Gastrocnemius medialis (tissue), 4 donors: ENCODE measurements around the gene ATP10A.

ENCODE experiments used
- POLR2A ChIP-seq, 2 donors: fragments of 450-650 bp; IDR thresholded peaks; one replicate each; pipeline ENCODE4 v1.6.1; 2017; ENCODE audit warnings: antibody characterized with exemption in 2 of 2, mild to moderate bottlenecking in 2 of 2, moderate library complexity in 2 of 2
- TF ChIP-seq, protein P1 (sequence below), 5 experiments: fragments of 450-650 bp in 3 of 5; fragments of 200-600 bp in 2 of 5; sonication (generic) in 2 of 5; IDR thresholded peaks in 4 of 5; conservative IDR thresholded peaks in 1 of 5; 1 replicate in 4 of 5; 2 replicates in 1 of 5; pipeline ENCODE4 v1.5.1; 2016 to 2019; ENCODE audit warnings: antibody characterized with exemption in 5 of 5, mild to moderate bottlenecking in 3 of 5, moderate library complexity in 3 of 5

DNA sequence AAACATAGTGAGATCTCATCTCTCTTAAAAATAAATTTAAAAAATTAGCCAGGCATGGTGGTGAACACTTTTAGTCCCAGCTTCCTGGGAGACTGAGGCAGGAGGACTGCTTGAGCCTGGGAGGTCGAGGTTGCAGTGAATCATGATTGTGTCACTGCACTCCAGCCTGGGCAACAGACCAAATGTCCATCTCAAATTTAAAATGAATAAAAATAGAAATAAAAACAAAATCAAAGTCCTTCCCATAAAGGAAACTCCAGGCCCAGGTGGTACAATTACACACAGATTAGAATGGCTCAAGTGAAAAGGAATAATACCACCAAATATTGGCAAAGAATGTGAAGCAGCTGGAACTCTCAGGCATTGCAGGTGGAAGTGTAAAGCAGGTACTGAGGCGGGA, 19.3 kb upstream of the ATP10A start:
- TF ChIP-seq, protein P1, sequence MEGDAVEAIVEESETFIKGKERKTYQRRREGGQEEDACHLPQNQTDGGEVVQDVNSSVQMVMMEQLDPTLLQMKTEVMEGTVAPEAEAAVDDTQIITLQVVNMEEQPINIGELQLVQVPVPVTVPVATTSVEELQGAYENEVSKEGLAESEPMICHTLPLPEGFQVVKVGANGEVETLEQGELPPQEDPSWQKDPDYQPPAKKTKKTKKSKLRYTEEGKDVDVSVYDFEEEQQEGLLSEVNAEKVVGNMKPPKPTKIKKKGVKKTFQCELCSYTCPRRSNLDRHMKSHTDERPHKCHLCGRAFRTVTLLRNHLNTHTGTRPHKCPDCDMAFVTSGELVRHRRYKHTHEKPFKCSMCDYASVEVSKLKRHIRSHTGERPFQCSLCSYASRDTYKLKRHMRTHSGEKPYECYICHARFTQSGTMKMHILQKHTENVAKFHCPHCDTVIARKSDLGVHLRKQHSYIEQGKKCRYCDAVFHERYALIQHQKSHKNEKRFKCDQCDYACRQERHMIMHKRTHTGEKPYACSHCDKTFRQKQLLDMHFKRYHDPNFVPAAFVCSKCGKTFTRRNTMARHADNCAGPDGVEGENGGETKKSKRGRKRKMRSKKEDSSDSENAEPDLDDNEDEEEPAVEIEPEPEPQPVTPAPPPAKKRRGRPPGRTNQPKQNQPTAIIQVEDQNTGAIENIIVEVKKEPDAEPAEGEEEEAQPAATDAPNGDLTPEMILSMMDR (IDR thresholded peaks at IDR 0.05 in 4 of 5, conservative IDR thresholded peaks at IDR 0.05 in 1 of 5) = no peak
- no peak for TF ChIP-seq POLR2A (IDR thresholded peaks at IDR 0.05)
